GM21825 (cell line): Measurements from ENCODE around the gene INSIG1.

Experiments
- ATAC-seq: cut with Tn5 transposase; IDR thresholded peaks from one replicate; pipeline ENCODE4 v1.9.1; 2021; ENCODE audit warnings: mild to moderate bottlenecking, moderate library complexity; ENCODE audit not compliant: unreplicated experiment

The INSIG1 gene

GRCh38 chr7:155324012-155324917 lies 26.6 kb downstream of the INSIG1 start:
- ATAC-seq = no peak

- ATAC-seq = no peak
Observed at GRCh38 chr7:155324918-155325235, 27.2 kb downstream of the INSIG1 start.

- ATAC-seq = no peak
Observed at GRCh38 chr7:155326385-155326784, 28.7 kb downstream of the INSIG1 start.

- ATAC-seq = no peak
Observed at GRCh38 chr7:155327590-155328320, 30.1 kb downstream of the INSIG1 start.

GRCh38 chr7:155329225-155329624 lies 31.5 kb downstream of the INSIG1 start:
- no peak for ATAC-seq

- ATAC-seq = no peak
Observed at GRCh38 chr7:155331396-155331795, 33.7 kb downstream of the INSIG1 start.

- no peak for ATAC-seq
Observed at GRCh38 chr7:155333346-155334234, 35.9 kb downstream of the INSIG1 start.

- no peak for ATAC-seq
Observed at GRCh38 chr7:155336812-155337602, 39.3 kb downstream of the INSIG1 start.

- ATAC-seq = no peak
Observed at GRCh38 chr7:155337946-155338631, 40.4 kb downstream of the INSIG1 start.

GRCh38 chr7:155338632-155339320 lies 41.1 kb downstream of the INSIG1 start:
- no peak for ATAC-seq

- ATAC-seq = no peak
Observed at GRCh38 chr7:155339474-155339873, 41.8 kb downstream of the INSIG1 start.

- ATAC-seq = no peak
Observed at GRCh38 chr7:155340071-155340531, 42.4 kb downstream of the INSIG1 start.

GRCh38 chr7:155340721-155341120 lies 43.0 kb downstream of the INSIG1 start:
- ATAC-seq = no peak

- no peak for ATAC-seq
Observed at GRCh38 chr7:155341463-155341983, 43.8 kb downstream of the INSIG1 start.

- no peak for ATAC-seq
Observed at GRCh38 chr7:155342313-155342712, 44.6 kb downstream of the INSIG1 start.

- ATAC-seq = no peak
Observed at GRCh38 chr7:155343150-155343549, 45.5 kb downstream of the INSIG1 start.

GRCh38 chr7:155343661-155344121 lies 46.0 kb downstream of the INSIG1 start:
- no peak for ATAC-seq

GRCh38 chr7:155344270-155344617 lies 46.6 kb downstream of the INSIG1 start:
- peak; percentile 42 for ATAC-seq
